Activated CD4-positive, alpha-beta T cell treated with anti-CD3 and anti-CD28 coated beads, Interleukin-2, Interleukin-4, amounts not matched to agents 100 ng/mL and 50 ng/mL, durations not matched to agents 16 hours and 8 hours (primary cell): ENCODE measurements around the gene TAF12.
A peak's percentile ranks its signal among the peaks of the same experiment; 100 is the strongest.
"Not testable (repeated sequence)": the region's sequence is repeated elsewhere in the genome, so short reads cannot be mapped to it uniquely, and the experiment has no call there.

Experiments
- DNase-seq: peaks from one replicate; pipeline ENCODE4 v3.0.0-alpha.2; 2020; ENCODE audit warnings: low spot score

The TAF12 gene

GRCh38 chr1:28644494-28644893 is 1.6 kb upstream of the TAF12 start:
- no peak for DNase-seq

- no peak for DNase-seq
Measured at GRCh38 chr1:28642056-28642846, 616 bp downstream of the TAF12 start.

- DNase-seq = peak; percentile 46
Measured at GRCh38 chr1:28640766-28641165, 2.1 kb downstream of the TAF12 start.

DNA sequence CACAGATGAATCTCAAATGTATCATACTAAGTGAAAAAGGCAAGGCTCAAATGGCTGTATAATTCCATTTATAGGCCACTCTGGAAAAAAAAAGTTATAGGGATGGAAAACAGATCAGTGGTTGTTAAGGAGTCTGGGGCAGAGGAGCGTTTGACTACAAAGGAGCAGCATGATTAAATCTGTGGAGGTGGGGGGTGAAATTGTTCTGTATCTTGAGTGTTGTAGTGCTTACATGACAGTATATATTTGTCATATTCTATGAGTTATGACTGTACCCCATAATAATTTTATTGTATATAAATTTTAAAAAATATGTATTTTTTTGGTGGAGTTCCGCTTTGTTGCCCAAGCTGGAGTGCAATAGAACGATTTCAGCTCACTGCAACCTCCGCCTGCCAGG is 10.3 kb downstream of the TAF12 start:
- no peak for DNase-seq

DNA sequence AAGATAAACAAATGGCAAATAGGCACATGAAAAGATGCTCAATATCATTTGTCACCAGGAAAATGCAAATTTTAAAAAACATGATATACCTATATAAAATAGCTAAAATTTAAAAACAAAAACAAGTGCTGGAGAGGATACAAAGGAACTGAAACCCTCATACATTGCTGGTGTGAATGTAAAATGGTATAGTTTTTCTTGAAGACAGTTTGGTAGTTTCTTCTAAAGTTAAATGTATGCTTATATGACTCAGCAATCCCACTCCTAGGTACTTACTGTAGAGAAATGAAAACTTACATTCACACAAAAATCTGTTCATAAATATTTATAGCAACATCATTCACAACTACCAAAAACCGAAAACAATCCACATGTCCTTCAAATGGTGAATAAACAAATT is 11.2 kb downstream of the TAF12 start:
- DNase-seq = no peak

DNA sequence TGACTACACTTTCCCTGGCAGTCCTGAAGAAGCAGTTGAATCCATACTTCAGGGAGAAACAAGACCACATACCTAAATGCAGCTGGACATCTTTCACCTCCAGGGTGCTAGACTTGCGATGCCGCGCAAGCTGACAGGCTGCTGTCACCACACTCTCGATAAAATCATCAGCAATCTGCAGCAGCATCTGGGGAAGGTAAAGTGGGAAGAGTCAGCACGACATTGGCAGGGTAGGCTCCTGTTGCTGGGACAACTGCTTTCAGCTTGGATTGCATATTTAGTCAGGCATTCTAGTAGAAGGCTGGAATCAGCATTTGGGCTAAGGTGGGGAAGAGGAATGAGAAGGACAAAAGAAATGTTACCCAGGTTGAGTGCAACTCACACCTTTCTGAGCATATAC is 29.7 kb downstream of the TAF12 start:
- no peak for DNase-seq

- DNase-seq = no peak
Measured at GRCh38 chr1:28606771-28607170, 36.1 kb downstream of the TAF12 start.

DNA sequence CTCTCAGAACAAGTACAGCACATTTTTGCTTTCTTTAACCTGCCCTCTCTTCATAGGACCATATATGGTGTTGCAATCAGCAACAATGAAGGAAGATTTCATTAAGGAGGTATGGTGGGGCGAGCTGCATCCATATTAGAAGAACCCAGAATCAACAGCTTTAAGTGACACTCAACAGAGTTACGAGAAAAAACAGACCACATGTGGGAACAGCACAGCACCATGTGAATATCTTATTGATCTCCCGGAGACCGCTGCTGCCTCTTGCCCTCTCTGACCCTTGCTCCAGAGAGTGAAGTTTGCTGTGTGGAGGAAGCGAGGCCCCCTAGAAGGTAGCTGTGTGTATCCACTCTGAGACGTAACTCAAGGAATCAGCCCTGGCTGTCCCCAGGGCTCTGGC is 37.9 kb downstream of the TAF12 start:
- no peak for DNase-seq

DNA sequence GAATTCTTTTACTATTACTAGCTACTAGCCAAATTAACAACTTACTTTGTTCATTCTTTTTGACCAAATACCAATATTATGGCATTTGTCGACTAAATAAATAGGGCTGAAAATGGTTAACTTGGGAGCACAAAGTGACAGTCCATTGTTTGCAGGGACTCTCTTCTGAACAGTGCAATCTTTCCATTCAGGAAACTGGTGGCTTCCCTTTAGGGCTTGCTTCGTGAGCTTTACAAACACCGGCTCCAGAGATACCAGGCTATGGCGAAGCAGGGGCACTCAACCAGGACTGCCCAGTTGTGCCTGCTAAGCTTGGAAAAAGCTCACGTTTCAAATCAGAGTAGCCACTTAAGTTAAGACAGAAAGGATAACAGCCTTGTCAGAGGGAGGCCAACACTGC is 38.5 kb downstream of the TAF12 start:
- DNase-seq = no peak

- DNase-seq = peak; percentile 24
Measured at GRCh38 chr1:28602536-28603439, 40.1 kb downstream of the TAF12 start.

DNA sequence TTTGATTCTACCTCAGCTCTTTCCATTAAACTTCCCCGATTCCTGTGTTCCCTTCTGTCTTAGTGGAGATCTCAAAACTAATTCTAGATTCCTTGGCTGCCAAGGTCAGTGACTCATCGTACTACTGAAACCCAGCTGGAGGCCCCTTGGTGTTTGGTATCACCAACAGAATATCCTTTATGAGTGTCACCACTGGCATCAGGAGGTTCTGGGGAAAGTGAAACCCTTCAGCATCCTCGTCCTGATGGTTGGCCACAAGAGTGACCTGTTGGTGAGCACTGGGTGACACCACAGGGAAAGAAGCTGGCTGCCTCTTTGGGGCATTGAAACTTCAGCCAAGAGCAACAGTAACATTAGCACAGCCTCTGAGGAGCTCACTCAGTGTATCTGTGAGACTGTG is 41.2 kb downstream of the TAF12 start:
- DNase-seq = peak; percentile 61

DNA sequence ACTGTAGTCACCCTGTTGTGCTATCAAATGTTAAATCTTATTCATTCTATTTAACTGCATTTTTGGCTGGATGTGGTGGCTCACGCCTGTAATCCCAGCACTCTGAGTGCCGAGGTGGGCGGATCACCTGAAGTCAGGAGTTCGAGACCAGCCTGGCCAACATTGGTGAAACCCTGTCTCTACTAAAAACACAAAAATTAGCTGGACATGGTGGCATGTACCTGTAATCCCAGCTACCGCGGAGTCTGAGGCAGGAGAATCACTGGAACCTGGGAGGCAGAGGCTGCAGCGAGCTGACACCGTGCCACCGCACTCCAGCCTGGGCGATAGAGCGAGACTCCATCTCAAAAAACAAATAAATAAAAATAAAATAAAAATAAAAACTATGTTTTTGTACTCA is 46.6 kb downstream of the TAF12 start:
- not testable (repeated sequence) for DNase-seq

GRCh38 chr1:28595412-28596191 is 47.3 kb downstream of the TAF12 start:
- no peak for DNase-seq

DNA sequence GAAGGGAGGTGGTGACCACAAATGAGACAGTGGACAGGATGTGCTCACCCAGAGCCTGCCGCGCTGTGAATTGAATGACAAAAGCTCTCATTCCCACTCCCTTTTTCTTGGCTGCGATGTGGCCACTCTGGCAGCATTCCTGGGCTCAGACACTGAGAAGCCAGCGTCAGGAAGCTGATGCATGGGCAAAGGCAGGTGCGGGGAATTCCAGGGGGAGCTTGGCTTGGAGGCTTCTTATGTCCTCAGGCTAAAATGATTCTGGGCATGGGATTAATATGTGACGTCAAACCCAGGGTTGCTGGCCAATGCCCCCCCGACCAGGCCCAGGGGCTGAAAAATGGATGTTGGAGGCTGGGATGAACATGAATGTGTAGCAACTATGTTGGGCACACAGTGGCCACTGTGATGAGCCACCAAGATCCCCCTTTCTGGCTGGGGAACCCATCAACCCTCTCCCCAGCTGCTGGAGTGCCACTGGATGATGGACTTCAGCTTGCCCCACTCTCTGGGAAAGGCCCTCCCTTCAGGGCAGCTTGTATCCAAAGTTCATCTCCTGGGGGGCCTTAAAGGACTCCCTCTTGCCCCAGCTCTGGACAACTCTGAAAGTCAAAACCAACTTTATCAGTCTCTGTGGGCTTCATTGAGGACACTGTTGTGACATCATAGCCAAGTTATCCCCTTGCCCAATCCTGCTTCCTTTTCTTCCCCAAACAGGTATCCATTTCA is 48.0 kb downstream of the TAF12 start:
- not testable (repeated sequence) for DNase-seq

GRCh38 chr1:28593988-28594356 is 48.9 kb downstream of the TAF12 start:
- DNase-seq = not testable (repeated sequence)

DNA sequence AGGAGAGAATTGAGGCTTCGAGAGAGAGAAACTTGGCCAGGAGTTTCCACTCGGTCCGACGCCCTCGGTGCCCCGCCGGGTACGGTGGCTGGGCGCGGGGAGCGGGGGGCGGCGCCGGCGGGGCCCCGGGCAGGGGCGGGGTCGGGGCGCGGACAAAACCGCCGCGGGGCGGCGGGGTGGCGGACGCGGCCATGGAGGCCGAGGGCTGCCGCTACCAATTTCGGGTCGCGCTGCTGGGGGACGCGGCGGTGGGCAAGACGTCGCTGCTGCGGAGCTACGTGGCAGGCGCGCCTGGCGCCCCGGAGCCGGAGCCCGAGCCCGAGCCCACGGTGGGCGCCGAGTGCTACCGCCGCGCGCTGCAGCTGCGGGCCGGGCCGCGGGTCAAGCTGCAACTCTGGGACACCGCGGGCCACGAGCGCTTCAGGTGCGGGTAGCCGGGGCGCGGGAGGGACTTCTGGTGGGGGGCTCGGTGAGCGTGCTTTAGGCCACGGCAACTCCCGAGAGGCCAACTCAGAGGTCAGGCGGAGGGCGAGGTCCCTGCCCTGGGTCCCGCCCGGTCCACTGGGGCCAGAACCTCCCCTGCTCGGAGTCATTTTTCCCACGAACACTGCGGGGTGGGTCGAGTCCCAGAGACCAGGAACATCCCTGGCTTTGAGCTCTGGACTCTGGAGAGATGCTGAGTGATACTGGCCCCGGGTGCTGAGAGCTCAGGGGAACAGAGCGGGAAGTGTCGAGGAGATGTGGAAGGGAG is 50.4 kb downstream of the TAF12 start:
- DNase-seq = no peak

GRCh38 chr1:28591708-28592320 is 51.1 kb downstream of the TAF12 start, which contains the start of gene RAB42:
RAB42 (plus strand) TSS chr1:28592265; CDS start chr1:28592512, 247 bp downstream.
- DNase-seq = no peak

- DNase-seq = not testable (repeated sequence)
Measured at GRCh38 chr1:28586585-28587391, 56.1 kb downstream of the TAF12 start.

- no peak for DNase-seq
Measured at GRCh38 chr1:28582248-28582615, 60.6 kb downstream of the TAF12 start.
